WERI-Rb-1 (cell line): ENCODE results near the gene CDC42EP1.
"Not testable (repeated sequence)": the region's sequence is repeated elsewhere in the genome, so short reads cannot be mapped to it uniquely, and the experiment has no call there.

ENCODE experiments used
- DNase-seq: peaks from one replicate; pipeline ENCODE4 v3.0.0-alpha.2; 2020
- H3K27ac ChIP-seq: fragments of 250-450 bp; sonication (Bioruptor Pico); 2 replicates; pipeline ENCODE4 v1.5.1; 2020; ENCODE audit warnings: mild to moderate bottlenecking, moderate library complexity
- H3K27me3 ChIP-seq: fragments of 250-450 bp; sonication (Bioruptor Pico); 2 replicates; pipeline ENCODE4 v1.5.1; 2021; ENCODE audit warnings: mild to moderate bottlenecking, low read depth, moderate library complexity; ENCODE audit not compliant: insufficient read depth, severe bottlenecking
- H3K36me3 ChIP-seq: fragments of 250-450 bp; sonication (Bioruptor Pico); 2 replicates; pipeline ENCODE4 v1.5.1; 2020; ENCODE audit warnings: mild to moderate bottlenecking, moderate library complexity
- H3K4me3 ChIP-seq: 2 replicates; pipeline ENCODE4 v1.5.1; 2011; ENCODE audit warnings: low read depth, mild to moderate bottlenecking, control low read depth, low read length
- H3K9me3 ChIP-seq: fragments of 250-450 bp; sonication (Bioruptor Pico); 2 replicates; pipeline ENCODE4 v1.5.1; 2021; ENCODE audit warnings: mild to moderate bottlenecking, moderate library complexity; ENCODE audit not compliant: severe bottlenecking
- CTCF ChIP-seq: IDR thresholded peaks from 2 replicates; pipeline ENCODE4 v1.5.1; 2011; ENCODE audit warnings: low read depth, mild to moderate bottlenecking, control low read depth, inconsistent platforms, low read length

Gene CDC42EP1

DNA sequence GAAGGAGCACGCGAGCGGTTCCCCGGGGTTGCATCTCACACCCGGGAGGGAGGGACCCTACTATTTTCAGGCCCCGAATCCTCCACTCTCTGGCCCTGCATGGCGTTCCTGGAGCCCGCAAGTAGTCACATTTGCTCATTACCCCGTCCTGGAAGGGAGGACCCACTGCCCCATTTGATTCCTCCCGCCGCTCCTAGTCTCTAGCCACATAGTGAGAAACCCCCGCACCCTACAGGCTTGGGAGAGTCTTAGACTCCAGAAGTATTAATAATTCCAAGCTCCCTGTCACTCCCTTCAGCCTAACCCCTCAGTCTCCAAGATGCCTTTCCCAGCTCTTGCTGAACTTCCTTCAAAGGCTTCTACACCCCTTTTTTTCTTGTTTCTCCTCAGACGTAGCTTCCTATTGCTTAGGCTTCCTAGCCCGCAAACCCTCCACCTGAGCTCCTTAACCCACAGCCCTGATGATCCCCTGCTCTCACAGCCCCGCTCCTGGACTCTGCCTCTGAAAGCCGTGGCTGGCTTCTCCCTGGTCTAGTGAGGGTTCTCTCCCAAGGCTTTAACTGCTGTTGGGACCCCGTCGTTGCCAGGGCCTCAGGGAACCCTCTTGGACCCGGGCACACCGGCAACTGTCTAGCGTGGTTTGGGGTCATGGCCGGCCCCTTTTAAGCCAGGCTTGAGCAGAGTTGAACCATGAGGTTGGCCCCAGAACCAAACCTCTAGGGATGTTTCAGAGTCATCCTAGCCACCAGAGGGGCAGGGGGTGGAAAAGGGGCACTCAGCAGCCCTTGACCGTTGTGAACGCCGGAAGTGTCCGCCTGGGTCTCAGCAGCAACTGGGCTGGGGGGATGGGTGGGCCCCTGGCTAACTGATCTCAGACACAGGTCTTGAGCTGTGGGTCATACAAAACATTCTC is 49.2 kb downstream of the CDC42EP1 start:
- H3K4me3 ChIP-seq: peak overlapping the region; percentile 92
- no peak for TF ChIP-seq CTCF
- DNase-seq: no peak
- no peaks in the 10 kb centered on the region for H3K9me3 ChIP-seq
- H3K27ac ChIP-seq: peak overlapping the region; percentile 95
- H3K27me3 ChIP-seq: no peaks in the 10 kb centered on the region
- peaks cover 5% of the 10 kb centered on the region for H3K36me3 ChIP-seq

DNA sequence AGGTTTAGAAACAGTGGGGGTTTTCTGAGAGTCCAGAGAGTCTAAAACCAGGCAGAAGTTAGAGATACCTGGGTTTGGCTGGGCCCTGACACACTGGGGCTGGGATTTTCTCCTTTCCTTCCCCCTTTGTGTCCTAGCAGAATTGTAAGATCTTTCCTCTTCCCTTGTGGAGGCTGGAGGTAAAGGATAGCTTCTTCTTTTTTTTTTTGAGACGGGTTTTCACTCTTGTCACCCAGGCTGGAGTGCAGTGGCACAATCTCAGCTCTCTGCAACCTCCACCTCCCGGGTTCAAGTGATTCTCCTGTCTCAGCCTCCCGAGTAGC is 49.8 kb downstream of the CDC42EP1 start:
- H3K27ac ChIP-seq, H3K27me3 ChIP-seq, DNase-seq, H3K9me3 ChIP-seq: not testable (repeated sequence)
- Histone ChIP-seq H3K4me3 (peak overlapping the region; percentile 92), H3K36me3 (peaks cover 12% of the 10 kb centered on the region)

GRCh38 chr22:37610480-37611129 is 50.3 kb downstream of the CDC42EP1 start:
- no peak for TF ChIP-seq CTCF
- Histone ChIP-seq H3K27me3 (no peaks in the 10 kb centered on the region), H3K9me3 (no peaks in the 10 kb centered on the region), H3K4me3 (no peak overlapping the region), H3K27ac (peak overlapping the region; percentile 53), H3K36me3 (peaks cover 15% of the 10 kb centered on the region)
- peak; percentile 50 for DNase-seq

DNA sequence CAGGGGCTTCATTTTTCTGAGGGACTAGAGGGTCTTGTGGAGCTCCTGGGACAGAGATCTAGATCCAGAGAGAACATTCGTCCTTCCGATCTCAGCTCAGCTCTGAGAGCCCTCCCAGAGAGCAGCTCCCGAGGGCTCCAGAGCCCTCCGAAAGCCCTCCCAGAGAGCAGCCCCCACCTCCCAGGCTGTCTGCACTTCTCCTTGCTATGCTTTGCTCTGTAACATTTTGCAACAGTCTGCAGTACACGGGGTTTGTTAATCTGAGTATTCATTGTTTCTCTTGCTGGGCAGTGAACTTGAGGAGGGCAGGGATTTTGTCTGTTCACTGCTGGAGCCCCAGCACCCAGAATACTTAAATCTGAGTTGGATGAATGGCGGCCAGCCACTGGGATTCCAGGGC is 50.9 kb downstream of the CDC42EP1 start:
- Histone ChIP-seq H3K36me3 (peaks cover 16% of the 10 kb centered on the region), H3K9me3 (no peaks in the 10 kb centered on the region), H3K27me3 (no peaks in the 10 kb centered on the region), H3K27ac (peak overlapping the region; percentile 53), H3K4me3 (no peak overlapping the region)
- TF ChIP-seq CTCF: no peak
- DNase-seq: no peak

GRCh38 chr22:37616201-37617083 is 56.2 kb downstream of the CDC42EP1 start:
- no peak for DNase-seq
- H3K4me3 ChIP-seq: no peak overlapping the region
- H3K27ac ChIP-seq: no peak overlapping the region
- peaks cover 39% of the 10 kb centered on the region for H3K36me3 ChIP-seq
- no peaks in the 10 kb centered on the region for H3K27me3 ChIP-seq
- TF ChIP-seq CTCF: no peak
- H3K9me3 ChIP-seq: no peaks in the 10 kb centered on the region

DNA sequence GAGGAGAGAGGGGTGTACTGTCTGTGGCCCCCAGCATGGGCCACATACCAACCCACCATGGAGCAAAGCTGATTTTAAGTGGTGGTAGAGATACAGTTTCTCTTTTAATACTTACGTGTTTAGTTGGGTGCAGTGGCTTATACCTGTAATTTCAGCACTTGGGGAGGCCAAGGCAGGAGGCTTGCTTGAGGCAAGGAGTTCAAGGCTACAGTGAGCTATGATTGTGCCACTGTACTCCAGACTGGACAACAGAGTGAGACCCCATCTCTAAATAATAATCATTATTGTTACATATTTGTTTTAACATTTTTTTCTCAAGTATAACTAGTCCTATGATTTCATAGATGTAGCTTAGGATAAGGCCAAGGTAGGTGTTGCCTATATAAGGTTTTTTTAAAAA is 57.2 kb downstream of the CDC42EP1 start:
- peaks cover 39% of the 10 kb centered on the region for H3K36me3 ChIP-seq
- no peaks in the 10 kb centered on the region for H3K9me3 ChIP-seq
- TF ChIP-seq CTCF: no peak
- no peak overlapping the region for H3K27ac ChIP-seq
- no peaks in the 10 kb centered on the region for H3K27me3 ChIP-seq
- no peak for DNase-seq
- no peak overlapping the region for H3K4me3 ChIP-seq
